GM12892 (cell line): ENCODE results near the gene EEPD1.

ENCODE experiments used
- DNase-seq: peaks from one replicate; pipeline ENCODE4 v3.0.0; 2011; ENCODE audit not compliant: insufficient read length
- FAIRE-seq: peaks from 2 replicates; lab custom pipeline; 2011; peaks lifted over from hg19 to GRCh38; lab: Jason Lieb, UNC
- POLR2A ChIP-seq: IDR thresholded peaks from 2 replicates; pipeline ENCODE4 v1.6.1; 2011; ENCODE audit warnings: low read depth, low read length, control low read depth
- POLR2AphosphoS5 ChIP-seq: IDR thresholded peaks from 2 replicates; pipeline ENCODE4 v1.6.1; 2011; ENCODE audit warnings: low read depth, low read length, control low read depth
- TAF1 ChIP-seq: IDR thresholded peaks from 2 replicates; pipeline ENCODE4 v1.6.1; 2011; ENCODE audit warnings: low read depth, mild to moderate bottlenecking, control low read depth, low read length, borderline replicate concordance

EEPD1 gene

DNA sequence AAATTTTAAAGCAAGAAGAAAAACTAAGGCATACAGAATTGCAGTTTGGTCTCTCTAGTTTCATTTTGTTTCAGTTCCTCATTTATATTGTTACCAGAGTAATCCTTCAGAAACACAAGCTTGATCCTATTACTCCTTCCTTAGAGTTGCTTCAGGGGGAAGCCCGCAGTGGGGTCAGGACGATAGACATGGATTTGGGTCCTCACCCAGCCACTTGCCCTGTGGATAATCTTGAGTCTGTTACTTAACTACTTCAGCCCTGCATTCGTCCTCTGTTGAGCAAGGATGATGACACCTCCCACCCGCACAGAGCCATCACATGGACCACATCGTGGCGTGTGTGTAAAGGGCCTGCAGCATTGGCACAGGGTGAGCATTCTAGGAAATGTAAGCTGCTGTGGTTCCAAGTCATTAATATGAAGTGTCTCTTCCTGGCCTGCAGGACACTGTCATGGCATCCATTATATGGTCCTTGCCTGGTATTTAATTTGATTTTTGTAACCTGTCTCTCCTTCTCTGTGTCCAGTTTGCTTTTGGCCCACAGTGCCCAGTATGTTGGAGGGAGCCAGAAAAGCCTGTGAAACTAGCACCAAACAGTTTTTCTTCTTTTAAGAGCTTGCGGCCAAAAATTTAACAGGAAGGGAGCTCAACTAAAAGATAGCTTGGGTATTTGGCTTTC, 111.2 kb downstream of the EEPD1 start:
- FAIRE-seq (no peak), DNase-seq (no peak)
- no peak for TF ChIP-seq TAF1
- TF ChIP-seq POLR2A: no peak
- TF ChIP-seq POLR2AphosphoS5: no peak

DNA sequence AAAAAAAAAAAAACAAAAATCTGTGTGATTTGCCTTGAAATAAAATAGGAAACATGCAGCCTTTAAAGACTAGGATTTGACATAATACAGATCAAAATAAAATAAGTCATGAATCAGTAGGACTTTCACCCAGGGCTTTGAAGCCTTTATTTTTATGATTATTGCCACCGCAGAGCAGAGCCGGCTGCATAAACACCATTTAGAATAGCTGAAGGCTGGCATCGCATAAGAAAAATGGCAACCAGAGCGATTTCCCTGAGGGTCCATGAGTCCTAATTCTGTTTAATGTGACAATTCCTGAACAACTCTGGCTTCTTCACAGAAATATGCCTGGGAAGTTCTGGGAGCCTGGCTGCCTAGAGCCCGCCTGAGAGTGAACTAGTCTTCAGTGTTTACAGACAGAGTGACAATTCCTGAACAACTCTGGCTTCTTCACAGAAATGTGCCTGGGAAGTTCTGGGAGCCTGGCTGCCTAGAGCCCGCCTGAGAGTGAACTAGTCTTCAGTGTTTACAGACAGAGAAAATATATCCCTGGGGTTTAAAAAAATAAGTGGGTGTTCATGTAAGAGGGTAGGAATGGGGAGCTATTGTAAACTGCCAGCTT, 112.0 kb downstream of the EEPD1 start:
- DNase-seq (no peak), FAIRE-seq (no peak)
- TF ChIP-seq TAF1: no peak
- no peak for TF ChIP-seq POLR2A
- no peak for TF ChIP-seq POLR2AphosphoS5

DNA sequence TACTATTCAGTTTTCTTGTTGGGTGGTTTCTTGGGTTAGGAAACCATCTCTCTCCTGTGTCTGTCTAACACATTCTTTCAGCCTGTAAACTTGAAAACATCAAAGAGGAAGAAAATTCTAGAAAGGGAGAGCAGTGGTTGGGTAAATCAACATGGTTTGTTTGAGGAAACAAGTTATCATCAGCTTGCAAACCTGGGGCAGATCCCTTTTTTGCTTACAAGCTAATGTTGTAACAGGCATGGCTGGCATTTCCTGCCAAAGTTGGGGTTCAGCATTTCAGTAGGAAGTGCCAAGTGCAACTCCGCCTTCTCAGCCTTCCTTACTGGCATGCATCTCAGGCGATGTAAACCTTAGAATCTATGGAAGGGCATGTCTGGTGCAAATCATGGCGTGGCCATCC, 112.6 kb downstream of the EEPD1 start:
- DNase-seq (no peak), FAIRE-seq (no peak)
- no peak for TF ChIP-seq POLR2A
- no peak for TF ChIP-seq TAF1
- TF ChIP-seq POLR2AphosphoS5: no peak

DNA sequence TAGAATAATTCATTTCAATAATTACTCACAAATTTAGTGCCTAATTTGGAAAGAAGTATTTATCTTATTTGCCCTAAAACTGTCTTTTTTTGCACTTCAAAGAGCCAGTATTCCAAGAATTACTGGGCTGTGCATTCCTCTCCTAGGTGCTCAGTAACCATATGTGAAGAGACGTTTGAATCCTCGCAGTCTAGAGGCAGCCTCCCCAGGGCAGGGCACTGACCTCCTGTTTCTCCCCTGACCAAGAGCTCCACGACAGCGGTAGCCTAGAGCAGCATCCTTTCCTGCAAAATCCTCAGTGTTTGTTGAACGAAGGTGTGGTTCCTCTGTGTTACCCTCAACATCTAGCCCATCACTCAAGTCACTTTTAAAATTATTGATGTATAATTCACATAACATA, 113.1 kb downstream of the EEPD1 start:
- TF ChIP-seq TAF1 (no peak), POLR2AphosphoS5 (no peak), POLR2A (no peak)
- no peak for FAIRE-seq
- no peak for DNase-seq

DNA sequence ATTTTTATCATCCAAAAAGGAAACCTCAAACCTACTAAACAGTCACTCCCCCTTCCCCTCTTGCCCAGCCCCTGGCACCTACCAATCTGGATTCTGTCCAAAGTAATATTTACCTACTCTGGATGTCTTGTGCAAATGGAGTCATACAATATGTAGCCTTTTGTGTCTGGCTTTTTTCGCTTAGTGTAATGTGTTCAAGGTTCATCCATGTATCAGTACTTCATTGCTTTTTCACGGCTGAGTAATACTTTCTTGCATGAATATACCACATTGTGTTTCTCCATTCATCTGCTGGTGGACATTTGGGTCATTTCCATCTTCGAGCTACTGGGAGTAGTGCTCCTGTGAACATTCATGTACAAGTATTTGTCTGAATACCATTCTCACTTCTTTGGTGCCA, 113.6 kb downstream of the EEPD1 start:
- no peak for FAIRE-seq
- no peak for DNase-seq
- TF ChIP-seq TAF1: no peak
- TF ChIP-seq POLR2AphosphoS5: no peak
- no peak for TF ChIP-seq POLR2A

DNA sequence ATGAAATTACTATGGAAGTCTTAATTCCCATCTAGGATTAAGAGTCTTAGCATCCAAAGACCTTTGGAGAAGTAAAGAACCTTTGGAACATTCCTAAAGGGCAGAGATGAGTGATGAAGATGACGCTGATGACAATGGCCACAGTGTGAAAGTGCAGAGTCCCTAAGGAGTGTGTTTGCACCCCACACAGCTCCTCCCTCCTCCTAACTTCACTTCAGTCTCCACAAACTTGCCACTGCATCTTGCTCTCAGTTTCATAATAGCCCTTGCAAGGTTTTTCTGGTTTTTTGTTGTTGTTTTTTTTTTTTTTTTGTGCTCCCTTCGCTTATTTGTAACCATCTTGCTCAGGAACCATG, 119.1 kb downstream of the EEPD1 start:
- DNase-seq (no peak), FAIRE-seq (no peak)
- no peak for TF ChIP-seq POLR2A
- TF ChIP-seq POLR2AphosphoS5: no peak
- TF ChIP-seq TAF1: no peak

DNA sequence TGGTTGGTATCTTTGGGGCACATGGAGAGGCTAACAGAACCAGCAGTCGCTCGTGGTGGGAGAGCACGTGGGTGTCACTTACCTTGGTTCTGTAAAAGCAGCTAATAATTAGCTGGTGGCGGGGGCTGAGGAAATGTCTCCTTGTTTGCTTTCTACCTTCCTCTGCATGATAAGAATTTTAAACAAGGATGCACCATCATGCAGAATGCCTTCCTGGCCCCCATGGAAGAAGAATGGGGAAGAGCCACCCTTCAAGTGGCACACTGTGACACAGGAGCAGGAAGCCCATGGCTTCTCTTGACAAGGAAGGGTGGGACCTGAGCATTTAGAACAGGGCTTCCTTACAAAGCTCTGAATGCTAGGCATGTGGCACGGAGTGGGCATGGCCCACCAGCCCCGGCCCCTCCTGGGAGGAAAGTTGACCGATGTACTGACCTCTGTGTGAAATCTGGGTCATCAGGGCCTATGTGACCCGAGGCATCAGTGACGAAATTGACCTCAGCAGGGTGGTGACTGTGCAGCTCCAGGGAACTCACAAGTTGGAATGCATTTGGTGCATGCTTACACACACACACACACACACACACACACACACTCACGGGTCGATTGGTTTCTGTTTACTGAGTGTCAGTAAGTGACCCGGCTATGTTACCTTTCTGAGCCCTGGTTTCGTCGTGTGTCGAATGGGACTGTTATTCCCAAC, 119.7 kb downstream of the EEPD1 start:
- no peak for FAIRE-seq
- TF ChIP-seq POLR2AphosphoS5 (no peak), TAF1 (no peak), POLR2A (no peak)
- DNase-seq: no peak

DNA sequence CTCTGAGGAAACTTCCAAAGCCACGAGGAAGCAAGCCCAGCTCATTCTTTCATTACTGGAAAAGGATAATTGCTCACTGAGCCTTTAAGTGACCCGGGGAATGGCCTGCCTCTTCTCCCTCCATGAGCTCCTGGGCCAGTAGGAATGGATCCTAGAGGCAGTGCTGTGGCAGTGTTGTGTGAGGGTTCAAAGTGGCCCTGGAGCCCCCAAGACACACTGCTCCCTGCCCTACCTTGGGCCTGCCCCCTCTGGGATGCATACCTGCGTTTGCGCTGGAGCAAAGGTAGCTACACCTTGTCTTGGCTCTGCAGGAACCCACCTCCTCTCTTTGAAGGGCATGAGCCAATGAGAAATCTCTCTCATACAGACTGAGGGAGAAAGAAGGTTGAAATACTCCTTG, 120.8 kb downstream of the EEPD1 start:
- FAIRE-seq: no peak
- no peak for TF ChIP-seq POLR2A
- no peak for TF ChIP-seq TAF1
- no peak for TF ChIP-seq POLR2AphosphoS5
- DNase-seq: no peak

DNA sequence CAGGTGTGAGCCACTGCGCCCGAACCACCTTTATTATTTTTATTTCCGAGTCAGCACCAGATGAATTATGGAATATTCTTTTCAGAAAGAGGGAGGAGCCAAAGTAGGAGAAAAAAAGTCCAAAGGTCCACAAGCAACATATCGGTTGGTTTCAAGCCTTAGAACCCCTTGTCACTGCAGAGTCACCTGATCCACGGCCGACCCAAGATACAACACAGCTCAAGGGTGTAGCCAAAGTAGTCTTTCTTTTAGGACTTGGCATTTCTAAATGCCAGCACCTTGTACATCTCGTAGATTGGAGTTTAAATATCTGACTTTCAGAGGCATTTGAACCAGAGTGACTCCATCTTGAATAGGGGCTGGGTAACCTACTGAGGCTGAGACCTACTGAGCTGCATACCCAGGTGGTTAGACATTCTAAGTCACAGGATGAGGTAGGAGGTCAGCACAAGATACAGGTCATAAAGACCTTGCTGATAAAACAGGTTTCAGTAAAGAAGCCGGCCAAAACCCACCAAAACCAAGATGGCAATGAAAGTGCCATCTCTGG, 122.8 kb downstream of the EEPD1 start:
- no peak for DNase-seq
- no peak for FAIRE-seq
- TF ChIP-seq POLR2AphosphoS5: no peak
- TF ChIP-seq POLR2A: no peak
- no peak for TF ChIP-seq TAF1

DNA sequence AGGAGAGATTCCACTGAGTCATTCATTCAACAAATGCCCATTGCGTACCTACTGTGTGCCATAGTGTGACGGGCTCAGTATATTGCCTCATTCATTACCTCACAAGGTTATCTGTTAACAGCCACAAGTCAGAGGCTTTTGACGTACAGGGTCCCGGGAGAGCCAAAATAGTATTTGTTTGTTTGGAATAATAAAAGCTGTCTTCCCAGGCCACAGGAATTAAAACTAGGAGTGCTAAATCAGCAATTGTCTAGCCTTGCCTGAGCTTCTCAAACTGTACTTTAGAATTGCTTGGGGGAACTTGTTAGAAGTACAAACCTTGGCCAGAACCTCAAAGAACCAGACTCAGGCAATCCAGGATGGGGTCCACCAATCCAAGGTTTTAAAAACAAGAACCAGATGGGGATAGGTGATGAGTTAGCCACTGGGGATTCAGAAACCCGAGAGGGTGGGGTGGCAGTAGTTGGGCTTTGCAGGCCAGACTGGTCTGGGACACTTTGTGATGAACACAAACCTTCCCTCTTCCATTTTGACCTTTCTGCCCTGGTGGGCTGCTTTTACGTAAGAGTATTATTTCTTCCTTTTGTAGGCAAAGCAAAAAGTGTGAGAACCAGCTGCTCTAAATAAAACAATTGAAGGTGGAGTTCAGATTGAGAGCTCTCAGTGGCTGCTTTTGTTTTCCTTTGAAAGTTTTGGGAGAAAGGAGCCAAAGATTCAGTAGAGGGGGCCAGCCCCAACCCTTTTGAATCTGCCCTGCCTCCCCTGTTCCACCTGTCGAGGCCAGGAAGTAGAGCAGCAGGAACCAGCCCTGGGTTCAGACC, 123.6 kb downstream of the EEPD1 start:
- FAIRE-seq (no peak), DNase-seq (no peak)
- TF ChIP-seq POLR2A (no peak), POLR2AphosphoS5 (no peak), TAF1 (no peak)

DNA sequence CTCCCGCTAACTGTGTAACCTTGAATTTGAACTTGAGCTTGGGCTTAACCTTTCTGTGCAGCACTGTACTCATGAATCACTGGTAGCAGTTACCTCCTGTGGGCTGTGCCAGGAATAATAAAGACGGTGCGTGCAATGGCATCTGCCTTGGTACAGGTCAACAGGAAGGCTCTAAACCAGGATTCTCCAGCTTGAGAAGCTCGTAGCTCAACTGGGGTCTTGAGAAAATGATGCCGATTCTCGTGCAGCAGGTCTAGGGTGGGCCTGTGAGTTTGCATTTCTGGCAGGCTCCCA, 124.1 kb downstream of the EEPD1 start:
- no peak for TF ChIP-seq TAF1
- TF ChIP-seq POLR2A: no peak
- no peak for TF ChIP-seq POLR2AphosphoS5
- DNase-seq (no peak), FAIRE-seq (peak; percentile 33)
